GM21528 (cell line): ENCODE data around the gene SPCS2.

Source experiments
- ATAC-seq: cut with Tn5 transposase; IDR thresholded peaks from one replicate; pipeline ENCODE4 v1.9.1; 2021; ENCODE audit warnings: mild to moderate bottlenecking, moderate library complexity; ENCODE audit not compliant: unreplicated experiment, low FRiP score

The SPCS2 gene

GRCh38 chr11:74948898-74949752 lies at the start of gene SPCS2, which contains the start of gene XRRA1:
TSS of gene SPCS2 (plus strand) at chr11:74949266. CDS start at chr11:74949286, 20 bp downstream.
TSS of gene XRRA1 (minus strand) at chr11:74949091. CDS start at chr11:74940878, 8,213 bp downstream.
- ATAC-seq = peak; percentile 91

GRCh38 chr11:74902342-74902741 lies 46.7 kb upstream of the SPCS2 start:
- no peak for ATAC-seq

- no peak for ATAC-seq
Observed at GRCh38 chr11:74905326-74905725, 43.7 kb upstream of the SPCS2 start.

DNA sequence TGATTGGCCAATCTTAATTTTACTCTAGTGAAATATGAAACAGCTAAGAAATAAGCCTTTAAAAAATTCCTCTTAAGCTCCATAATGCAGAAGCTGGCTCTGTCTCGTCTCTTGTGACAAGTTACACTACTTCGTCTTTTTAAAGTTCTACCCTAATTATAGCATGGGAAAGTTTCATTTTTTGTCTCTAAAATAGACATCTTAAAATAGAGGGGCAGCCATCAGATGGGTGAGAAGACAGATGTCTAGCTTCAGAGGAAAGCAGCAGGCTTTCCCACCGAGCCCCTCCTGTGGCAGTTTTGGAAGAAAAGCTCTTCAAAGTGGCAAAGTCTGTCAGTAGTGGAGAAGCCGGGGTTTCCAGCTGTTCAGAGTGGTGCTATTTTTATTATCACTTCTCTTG lies 39.7 kb upstream of the SPCS2 start:
- ATAC-seq = no peak

DNA sequence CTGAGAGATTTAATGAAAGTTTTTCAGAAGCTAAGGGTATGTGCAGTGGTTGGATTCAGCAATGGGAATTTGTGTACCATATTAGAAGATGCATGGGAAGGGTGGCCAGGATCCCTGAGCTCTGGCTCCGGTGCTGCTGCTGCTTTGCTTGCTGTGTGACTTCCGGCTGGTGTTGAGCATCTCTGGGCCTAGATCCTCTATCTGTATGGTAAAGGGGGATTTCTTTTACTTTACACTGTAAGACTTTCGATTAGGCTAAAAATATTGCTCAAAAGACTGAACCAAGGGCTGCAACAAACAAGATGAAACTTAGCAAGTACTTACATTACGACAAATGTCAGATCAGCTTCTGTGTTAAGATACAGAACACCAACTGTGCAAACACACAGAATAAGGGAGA lies 39.3 kb upstream of the SPCS2 start:
- ATAC-seq = no peak

GRCh38 chr11:74923125-74923524 lies 25.9 kb upstream of the SPCS2 start:
- ATAC-seq = no peak

GRCh38 chr11:74925281-74925680 lies 23.8 kb upstream of the SPCS2 start:
- no peak for ATAC-seq

- no peak for ATAC-seq
Observed at GRCh38 chr11:74926304-74927030, 22.6 kb upstream of the SPCS2 start.

DNA sequence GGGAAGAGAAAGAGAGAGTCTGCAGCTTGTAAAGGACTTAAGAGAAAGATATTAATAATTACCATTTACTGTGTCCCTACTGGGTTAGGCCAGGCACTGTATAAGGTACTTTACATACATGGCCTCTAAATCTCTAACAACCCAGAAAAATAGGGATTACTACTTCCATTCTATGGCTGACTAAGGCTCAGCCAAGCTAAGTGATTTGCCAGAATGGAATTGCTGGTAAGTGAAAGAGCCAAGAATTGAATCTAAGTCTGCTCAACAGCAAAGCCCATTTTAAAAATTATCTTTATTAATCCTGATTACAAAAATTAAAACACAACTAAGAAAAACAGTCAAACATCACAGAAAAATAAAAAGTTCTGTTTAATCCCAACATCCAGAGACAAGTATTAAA lies 21.6 kb upstream of the SPCS2 start:
- no peak for ATAC-seq

DNA sequence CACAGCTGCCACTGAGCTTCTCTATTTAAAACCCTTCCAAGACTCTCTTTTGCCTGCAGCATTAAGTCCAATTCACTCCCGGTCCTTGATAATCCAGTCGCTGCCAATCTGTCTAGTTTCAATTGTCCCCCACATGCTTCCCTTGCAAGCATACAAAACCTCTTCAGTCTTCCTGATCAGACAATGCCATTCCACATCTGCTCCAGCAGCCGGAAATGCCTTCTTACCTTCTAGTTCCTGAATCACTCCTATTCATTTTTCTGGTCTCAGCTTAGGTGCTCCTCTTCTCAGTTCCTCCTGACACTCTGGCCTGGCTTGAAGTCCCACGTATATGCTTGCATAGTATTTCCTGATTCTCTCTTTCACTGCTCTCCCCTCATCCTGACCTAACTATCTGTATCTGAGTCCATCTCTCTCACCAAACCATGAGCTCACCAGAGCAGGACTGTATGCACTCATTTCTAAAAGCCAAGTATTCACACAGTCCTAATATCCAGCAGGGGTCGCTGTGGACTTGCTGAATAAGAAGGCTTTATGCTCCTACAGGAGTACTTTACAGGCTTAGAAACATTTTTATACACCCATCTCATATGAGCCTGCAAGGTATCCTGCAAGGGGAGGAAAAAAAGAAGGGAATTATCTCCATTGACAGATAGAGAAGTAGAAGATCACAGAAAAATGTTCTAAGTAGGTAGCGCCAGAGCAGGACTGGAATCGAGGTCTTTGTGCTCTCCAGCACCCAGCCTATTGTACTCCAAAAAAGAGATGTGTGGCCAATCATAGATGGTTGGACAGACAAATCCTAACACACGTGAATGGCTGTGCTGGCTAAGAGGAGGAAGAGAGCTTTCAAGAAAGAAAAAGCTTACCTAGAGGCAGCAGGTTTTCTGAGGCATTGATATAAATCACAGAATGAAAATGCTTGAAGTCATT lies 19.4 kb upstream of the SPCS2 start:
- ATAC-seq = peak; percentile 68

DNA sequence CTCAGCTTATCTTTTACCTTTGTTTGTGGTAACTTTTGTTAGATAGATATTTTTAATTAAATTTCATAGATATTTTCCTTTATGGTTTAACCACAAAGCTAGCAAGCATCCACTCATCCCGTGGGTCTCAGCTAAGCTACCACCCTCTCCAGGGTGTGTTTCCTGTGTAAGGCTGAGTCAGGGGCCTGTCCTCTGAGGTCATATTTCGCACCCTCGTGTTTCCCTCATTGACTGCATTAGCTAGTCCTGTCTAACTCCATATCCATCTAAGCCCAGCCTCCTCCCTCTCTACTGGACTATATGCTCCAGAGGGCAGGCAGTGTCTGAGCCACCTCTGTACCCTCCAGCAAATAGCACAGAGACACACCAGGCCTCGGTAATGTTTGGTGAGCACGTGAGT lies 16.9 kb upstream of the SPCS2 start:
- no peak for ATAC-seq

DNA sequence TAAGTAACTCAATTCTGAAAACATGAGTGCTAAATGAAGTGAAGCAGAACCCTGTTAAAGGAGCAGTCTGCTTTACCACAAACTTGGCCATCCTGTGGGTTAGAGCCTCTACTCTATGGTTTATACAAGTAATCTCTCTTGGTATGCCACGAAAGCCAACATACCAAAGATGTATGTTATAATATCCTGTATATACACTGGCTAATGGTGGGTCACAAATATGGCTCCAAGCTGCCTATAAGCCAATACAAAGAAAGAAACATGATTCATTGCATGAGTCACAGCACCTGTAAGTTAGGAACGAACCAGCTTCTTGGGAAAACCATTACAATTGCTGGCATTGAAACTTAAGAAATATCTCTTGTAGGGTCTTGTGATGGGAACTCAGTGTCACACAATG lies 16.3 kb upstream of the SPCS2 start:
- ATAC-seq = no peak

GRCh38 chr11:74933765-74934164 lies 15.3 kb upstream of the SPCS2 start:
- ATAC-seq = no peak

GRCh38 chr11:74935285-74935684 lies 13.8 kb upstream of the SPCS2 start:
- no peak for ATAC-seq

DNA sequence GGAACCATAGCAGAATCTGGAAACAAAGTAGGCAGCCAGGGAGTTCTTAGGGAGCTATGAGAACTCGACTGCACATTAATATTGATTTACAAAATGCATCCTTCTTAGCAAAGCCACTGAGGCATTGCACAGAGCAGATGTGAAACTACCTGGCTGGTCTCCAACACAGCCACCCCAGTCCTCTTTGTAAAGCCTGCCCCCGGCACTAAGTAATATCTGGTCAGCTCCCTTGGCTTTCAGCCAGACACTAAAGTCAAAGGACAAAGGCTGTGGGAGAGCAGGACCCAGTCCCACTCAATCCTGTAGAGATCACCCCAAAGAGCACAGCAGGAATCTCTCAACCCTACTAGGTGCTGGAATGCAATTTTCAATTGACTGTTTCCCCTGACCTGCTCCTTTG lies 13.0 kb upstream of the SPCS2 start:
- ATAC-seq = no peak

DNA sequence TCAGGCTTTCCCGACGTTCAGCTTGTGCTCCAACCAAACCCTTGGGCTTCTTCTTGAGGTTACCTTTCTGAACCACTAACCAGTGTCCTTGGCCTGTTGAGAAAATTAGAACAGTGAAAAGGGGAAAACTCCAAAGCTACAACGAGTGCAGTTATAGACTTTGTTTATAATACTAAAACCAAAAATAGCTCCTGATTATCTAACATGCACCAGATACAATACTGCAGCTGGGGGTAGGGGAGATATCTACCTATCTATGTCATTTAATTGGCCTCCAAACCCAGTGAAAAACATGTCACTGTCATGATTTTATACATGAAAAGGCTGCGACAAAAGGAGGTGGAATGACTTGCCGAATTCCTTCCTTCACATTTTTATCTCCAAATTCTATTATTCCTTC lies 12.1 kb upstream of the SPCS2 start:
- ATAC-seq = no peak

- no peak for ATAC-seq
Observed at GRCh38 chr11:74937696-74938475, 11.2 kb upstream of the SPCS2 start.

DNA sequence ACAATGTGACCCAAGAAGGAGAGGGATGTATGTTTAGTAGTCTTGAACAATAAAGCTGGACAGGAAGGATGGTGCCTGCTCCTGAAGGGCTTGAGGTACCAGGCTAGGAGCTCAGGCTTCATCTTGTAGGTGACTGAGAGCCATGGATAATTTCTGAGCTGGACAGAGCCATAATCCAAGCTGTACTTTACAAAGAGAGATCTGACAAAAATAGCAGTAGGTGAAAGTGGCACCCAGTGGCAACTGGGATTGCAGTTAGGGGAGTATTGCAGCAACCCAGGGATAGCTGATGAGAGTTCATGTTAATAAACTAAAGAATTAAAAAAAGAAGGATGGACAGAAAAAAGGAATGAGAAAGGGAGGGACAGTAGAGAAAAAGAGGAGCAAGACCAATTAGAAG lies 7.6 kb upstream of the SPCS2 start:
- no peak for ATAC-seq

GRCh38 chr11:74942073-74942759 lies 6.8 kb upstream of the SPCS2 start:
- ATAC-seq = no peak
